ENCODE results near the gene TTLL9. TPM values are rescaled to one million over a fixed set of nuclear protein-coding genes. Genes with fewer than 3 reads are reported as not detected.

TTLL9 gene
- total RNA-seq, 2 experiments from 2014 or later, result not detected

DNA sequence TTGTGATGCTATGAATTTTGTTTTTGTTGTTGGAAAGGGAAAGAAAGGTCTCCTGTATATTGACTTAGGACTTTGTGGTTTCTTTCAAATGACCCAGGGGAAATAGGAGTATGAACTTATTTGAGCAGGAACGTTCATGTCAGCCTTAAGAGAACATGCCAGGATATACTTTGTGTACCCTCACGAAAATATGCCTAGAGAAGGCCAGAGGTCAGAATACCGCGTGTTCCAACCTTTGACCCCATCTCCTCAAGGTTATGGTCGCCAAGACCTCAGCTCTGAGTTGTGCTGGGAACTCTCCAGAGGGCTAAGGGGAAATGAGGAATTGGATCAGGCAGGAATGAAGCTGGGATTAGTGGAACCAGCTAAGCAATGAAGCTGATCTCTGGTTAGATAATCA, 11.5 kb downstream of the TTLL9 start:
- Mint-ChIP-seq H3K36me3 (ENCODE audit: low read depth) (no peaks in the 10 kb centered on the region), H3K4me1 (peaks cover 18% of the 10 kb centered on the region), H3K4me3 (no peak overlapping the region), H3K27me3 (peaks cover 26% of the 10 kb centered on the region), H3K27ac (no peak overlapping the region), H3K9me3 (no peaks in the 10 kb centered on the region)
- ChIA-PET CTCF (interaction anchor here (1.0 kb wide), 1 partner anchor 70 kb away, joined by 3 read pairs; the partner anchor contains the start of gene PDRG1), POLR2A (no interaction called here)
- DNase-seq, result no peak

- Mint-ChIP-seq H3K9me3 (no peaks in the 10 kb centered on the region), H3K4me3 (no peak overlapping the region), H3K27me3 (peaks cover 18% of the 10 kb centered on the region), H3K36me3 (ENCODE audit: low read depth) (no peaks in the 10 kb centered on the region), H3K27ac (no peak overlapping the region), H3K4me1 (peaks cover 18% of the 10 kb centered on the region)
- ChIA-PET CTCF (no interaction called here), POLR2A (no interaction called here)
- no peak for DNase-seq
Measured at GRCh38 chr20:31883829-31884228, 13.4 kb downstream of the TTLL9 start.

DNA sequence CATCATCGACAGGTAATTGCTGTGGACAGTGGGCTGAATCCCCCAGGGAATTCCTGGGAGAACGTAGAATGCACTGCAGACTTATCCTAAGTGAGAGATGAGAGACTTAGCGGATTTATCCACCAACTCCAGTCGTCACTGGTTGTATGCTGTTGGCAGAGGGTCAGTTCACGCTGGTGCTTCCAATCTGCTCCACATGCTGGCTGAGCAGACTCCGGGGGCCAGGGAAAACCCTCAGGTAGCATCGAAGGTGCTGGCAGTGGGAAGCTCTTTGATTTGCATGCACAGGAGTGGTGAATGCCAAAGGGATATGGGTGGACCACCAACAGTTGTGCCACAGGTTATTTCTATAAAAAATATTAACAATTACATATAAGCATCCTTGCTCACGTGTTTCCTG, 20.2 kb downstream of the TTLL9 start:
- ChIA-PET POLR2A (no interaction called here), CTCF (no interaction called here)
- H3K36me3 Mint-ChIP-seq (ENCODE audit: low read depth), result no peaks in the 10 kb centered on the region
- H3K27ac Mint-ChIP-seq, result no peak overlapping the region
- H3K27me3 Mint-ChIP-seq, result peaks cover 18% of the 10 kb centered on the region
- DNase-seq, result no peak
- H3K4me3 Mint-ChIP-seq, result no peak overlapping the region
- no peaks in the 10 kb centered on the region for H3K9me3 Mint-ChIP-seq
- H3K4me1 Mint-ChIP-seq, result no peaks in the 10 kb centered on the region

- CTCF ChIA-PET, result interaction anchor here (0.9 kb wide), 1 partner anchor 57 kb away, joined by 3 read pairs; the partner anchor contains the start of gene PDRG1
- H3K9me3 Mint-ChIP-seq, result no peaks in the 10 kb centered on the region
- no peak for DNase-seq
- H3K4me3 Mint-ChIP-seq, result no peak overlapping the region
- H3K36me3 Mint-ChIP-seq (ENCODE audit: low read depth), result no peaks in the 10 kb centered on the region
- H3K27me3 Mint-ChIP-seq, result peaks cover 15% of the 10 kb centered on the region
- H3K27ac Mint-ChIP-seq, result no peak overlapping the region
- no peaks in the 10 kb centered on the region for H3K4me1 Mint-ChIP-seq
- POLR2A ChIA-PET, result no interaction called here
Measured at GRCh38 chr20:31894980-31895675, 24.7 kb downstream of the TTLL9 start.

DNA sequence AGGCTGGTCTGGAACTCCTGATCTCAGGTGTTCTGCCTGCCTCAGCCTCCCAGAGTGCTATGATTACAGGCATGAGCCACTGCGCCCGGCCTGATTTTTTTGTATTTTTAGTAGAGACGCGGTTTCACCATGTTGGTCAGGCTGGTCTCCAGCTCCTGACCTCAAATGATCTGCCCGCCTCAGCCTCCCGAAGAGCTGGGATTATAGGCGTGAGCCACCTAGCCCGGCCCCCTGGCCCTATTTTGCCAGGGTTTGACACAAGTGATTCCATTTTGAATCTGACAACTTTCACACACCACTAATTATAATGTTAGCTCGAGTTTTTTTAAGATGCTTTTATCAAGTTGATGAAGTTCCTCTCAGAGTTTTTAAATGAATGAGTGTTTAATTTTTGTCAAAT, 25.6 kb downstream of the TTLL9 start:
- no peak for DNase-seq
- no peaks in the 10 kb centered on the region for H3K4me1 Mint-ChIP-seq
- no peak overlapping the region for H3K4me3 Mint-ChIP-seq
- H3K9me3 Mint-ChIP-seq, result no peaks in the 10 kb centered on the region
- H3K27me3 Mint-ChIP-seq, result peaks cover 12% of the 10 kb centered on the region
- H3K36me3 Mint-ChIP-seq (ENCODE audit: low read depth), result no peaks in the 10 kb centered on the region
- no peak overlapping the region for H3K27ac Mint-ChIP-seq
- CTCF ChIA-PET, result interaction anchor here (0.6 kb wide), 1 partner anchor 132 kb away, joined by 5 read pairs; no protein-coding TSS in a partner anchor
- POLR2A ChIA-PET, result no interaction called here

DNA sequence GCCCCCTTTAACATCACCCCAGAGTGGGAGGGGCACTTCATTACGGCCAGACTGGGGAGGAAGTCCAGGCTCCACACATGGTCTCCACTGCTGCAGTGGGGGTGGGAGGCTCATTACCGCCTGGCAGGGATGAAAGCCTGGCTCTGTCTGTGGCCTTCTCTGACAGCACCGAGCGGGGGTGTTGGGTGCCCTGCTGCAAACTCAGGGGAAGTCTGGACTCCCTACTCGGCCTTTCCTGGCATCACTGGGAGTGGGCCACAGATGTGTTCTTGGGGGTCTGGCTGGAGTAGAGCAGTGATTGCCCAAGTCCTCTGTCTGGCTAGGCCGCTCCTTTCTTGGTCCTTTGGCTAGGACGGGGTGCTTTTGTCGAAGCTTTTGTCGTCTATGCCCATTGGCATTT, 27.1 kb downstream of the TTLL9 start:
- DNase-seq, result no peak
- no peaks in the 10 kb centered on the region for H3K36me3 Mint-ChIP-seq (ENCODE audit: low read depth)
- POLR2A ChIA-PET, result no interaction called here
- H3K27ac Mint-ChIP-seq, result no peak overlapping the region
- H3K27me3 Mint-ChIP-seq, result peaks cover 10% of the 10 kb centered on the region
- H3K9me3 Mint-ChIP-seq, result no peaks in the 10 kb centered on the region
- no peak overlapping the region for H3K4me3 Mint-ChIP-seq
- CTCF ChIA-PET, result no interaction called here
- H3K4me1 Mint-ChIP-seq, result no peaks in the 10 kb centered on the region

DNA sequence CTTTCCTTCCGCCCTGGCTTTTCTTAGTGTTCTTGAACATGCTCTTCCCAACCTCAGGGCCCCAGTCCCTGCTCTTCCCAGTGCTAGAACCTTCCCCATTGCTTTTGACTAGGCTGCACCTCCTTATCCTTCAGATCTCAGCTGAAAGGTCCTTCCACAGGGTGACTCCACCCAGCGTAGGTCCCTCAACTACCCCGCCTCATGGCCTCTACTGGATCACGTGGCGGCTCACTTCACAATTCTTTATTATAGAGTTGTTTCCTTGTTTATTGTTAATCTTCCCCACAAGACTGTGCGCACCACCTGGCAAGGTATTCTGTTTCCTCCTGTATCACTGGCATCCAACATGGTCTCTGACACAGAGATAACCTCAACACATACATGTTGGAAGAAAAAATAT, 31.2 kb downstream of the TTLL9 start:
- H3K36me3 Mint-ChIP-seq (ENCODE audit: low read depth), result no peaks in the 10 kb centered on the region
- POLR2A ChIA-PET, result no interaction called here
- H3K4me3 Mint-ChIP-seq, result no peak overlapping the region
- H3K27ac Mint-ChIP-seq, result no peak overlapping the region
- CTCF ChIA-PET, result no interaction called here
- no peaks in the 10 kb centered on the region for H3K4me1 Mint-ChIP-seq
- H3K9me3 Mint-ChIP-seq, result no peaks in the 10 kb centered on the region
- DNase-seq, result no peak
- H3K27me3 Mint-ChIP-seq, result peaks cover 9% of the 10 kb centered on the region

- no peak for DNase-seq
- no peak overlapping the region for H3K27ac Mint-ChIP-seq
- no peaks in the 10 kb centered on the region for H3K4me1 Mint-ChIP-seq
- POLR2A ChIA-PET, result no interaction called here
- H3K4me3 Mint-ChIP-seq, result no peak overlapping the region
- no peaks in the 10 kb centered on the region for H3K36me3 Mint-ChIP-seq (ENCODE audit: low read depth)
- CTCF ChIA-PET, result interaction anchor here (0.7 kb wide), 1 partner anchor 11 kb away, joined by 3 read pairs; no protein-coding TSS in a partner anchor
- peaks cover 7% of the 10 kb centered on the region for H3K27me3 Mint-ChIP-seq
- H3K9me3 Mint-ChIP-seq, result no peaks in the 10 kb centered on the region
Measured at GRCh38 chr20:31903627-31904386, 33.4 kb downstream of the TTLL9 start.

GRCh38 chr20:31906001-31906400, 35.6 kb downstream of the TTLL9 start:
- CTCF ChIA-PET, result interaction anchor here (0.6 to 0.7 kb wide), 2 partner anchors 74 to 465 kb away, joined by 3 to 4 read pairs; partner anchors contain the start of gene DEFB123
- no peak for DNase-seq
- Mint-ChIP-seq H3K9me3 (no peaks in the 10 kb centered on the region), H3K27me3 (peaks cover 8% of the 10 kb centered on the region), H3K36me3 (ENCODE audit: low read depth) (no peaks in the 10 kb centered on the region), H3K4me3 (no peak overlapping the region), H3K4me1 (no peaks in the 10 kb centered on the region), H3K27ac (no peak overlapping the region)
- POLR2A ChIA-PET, result no interaction called here

GRCh38 chr20:31907046-31907445, 36.6 kb downstream of the TTLL9 start:
- Mint-ChIP-seq H3K27me3 (peaks cover 8% of the 10 kb centered on the region), H3K36me3 (ENCODE audit: low read depth) (no peaks in the 10 kb centered on the region)
- CTCF ChIA-PET, result interaction anchor here (0.6 to 0.7 kb wide), 2 partner anchors 33 to 43 kb away, joined by 3 read pairs; no protein-coding TSS in a partner anchor

GRCh38 chr20:31908016-31908415, 37.6 kb downstream of the TTLL9 start:
- no peaks in the 10 kb centered on the region for H3K4me1 Mint-ChIP-seq
- CTCF ChIA-PET, result no interaction called here
- no peaks in the 10 kb centered on the region for H3K36me3 Mint-ChIP-seq (ENCODE audit: low read depth)
- no peak overlapping the region for H3K4me3 Mint-ChIP-seq
- POLR2A ChIA-PET, result no interaction called here
- H3K27ac Mint-ChIP-seq, result peak overlapping the region; percentile 16
- peaks cover 8% of the 10 kb centered on the region for H3K27me3 Mint-ChIP-seq
- no peak for DNase-seq
- H3K9me3 Mint-ChIP-seq, result no peaks in the 10 kb centered on the region

More at GRCh38 chr20:31907046-31907445, 36.6 kb downstream of the TTLL9 start:
- Mint-ChIP-seq H3K9me3 (no peaks in the 10 kb centered on the region), H3K27ac (no peak overlapping the region), H3K4me1 (no peaks in the 10 kb centered on the region), H3K4me3 (no peak overlapping the region)
- POLR2A ChIA-PET, result no interaction called here
- DNase-seq, result no peak

DNA sequence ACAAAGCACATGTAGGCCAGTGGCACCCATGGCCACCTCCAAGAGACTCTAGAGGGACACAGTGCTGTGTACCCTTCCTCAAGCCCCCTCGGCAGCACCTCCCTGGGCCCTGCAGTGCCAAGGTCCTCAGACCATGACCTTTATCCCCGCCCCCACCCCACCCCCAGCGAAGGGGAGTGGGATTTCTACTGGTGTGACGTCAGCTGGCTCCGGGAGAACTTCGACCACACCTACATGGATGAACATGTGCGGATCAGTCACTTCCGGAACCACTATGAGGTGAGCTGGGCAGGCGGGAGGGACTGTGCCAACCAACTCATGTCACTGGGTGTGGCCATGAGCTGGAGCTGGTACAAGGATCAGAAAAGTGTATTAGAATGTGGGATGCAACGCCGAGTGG, 38.0 kb downstream of the TTLL9 start:
- ChIA-PET POLR2A (no interaction called here), CTCF (interaction anchor here (1.2 kb wide), 1 partner anchor 85 kb away, joined by 3 read pairs; no protein-coding TSS in a partner anchor)
- H3K27me3 Mint-ChIP-seq, result peaks cover 6% of the 10 kb centered on the region
- no peaks in the 10 kb centered on the region for H3K9me3 Mint-ChIP-seq
- H3K36me3 Mint-ChIP-seq (ENCODE audit: low read depth), result no peaks in the 10 kb centered on the region
- H3K27ac Mint-ChIP-seq, result no peak overlapping the region
- H3K4me1 Mint-ChIP-seq, result no peaks in the 10 kb centered on the region
- no peak for DNase-seq
- no peak overlapping the region for H3K4me3 Mint-ChIP-seq

GRCh38 chr20:31909253-31910070, 39.0 kb downstream of the TTLL9 start:
- Mint-ChIP-seq H3K36me3 (ENCODE audit: low read depth) (no peaks in the 10 kb centered on the region), H3K9me3 (no peaks in the 10 kb centered on the region), H3K4me1 (no peaks in the 10 kb centered on the region), H3K27me3 (peaks cover 4% of the 10 kb centered on the region), H3K4me3 (no peak overlapping the region), H3K27ac (no peak overlapping the region)
- DNase-seq, result no peak
- POLR2A ChIA-PET, result no interaction called here
- CTCF ChIA-PET, result interaction anchor here (1.2 kb wide), 1 partner anchor 86 kb away, joined by 3 read pairs; no protein-coding TSS in a partner anchor
